Liver (tissue), 3 donors: ENCODE data around the gene SLC9C1.

Source experiments
- ATF3 ChIP-seq: IDR thresholded peaks from 2 replicates; pipeline ENCODE4 v1.6.1; 2016; ENCODE audit warnings: antibody characterized with exemption
- CTCF ChIP-seq: fragments of 150-350 bp; IDR thresholded peaks from 2 replicates; pipeline ENCODE4 v1.5.1; 2017; ENCODE audit warnings: improper control_type of control experiment, low read depth, low read length; ENCODE audit not compliant: missing input control
- GABPA ChIP-seq, 2 donors: IDR thresholded peaks in 1 of 2; conservative IDR thresholded peaks in 1 of 2; 2 replicates each; pipeline ENCODE4 v1.6.1; 2016; ENCODE audit warnings: antibody characterized with exemption in 2 of 2, mild to moderate bottlenecking in 1 of 2, moderate library complexity in 1 of 2
- MAX ChIP-seq: IDR thresholded peaks from 2 replicates; pipeline ENCODE4 v1.6.1; 2016; ENCODE audit warnings: antibody characterized with exemption
- REST ChIP-seq: IDR thresholded peaks from 2 replicates; pipeline ENCODE4 v1.6.1; 2016; ENCODE audit warnings: antibody characterized with exemption, mild to moderate bottlenecking
- SP1 ChIP-seq: IDR thresholded peaks from 2 replicates; pipeline ENCODE4 v1.6.1; 2018; ENCODE audit warnings: antibody characterized with exemption, mild to moderate bottlenecking
- TAF1 ChIP-seq: conservative IDR thresholded peaks from 2 replicates; pipeline ENCODE4 v1.6.1; 2016; ENCODE audit warnings: antibody characterized with exemption, mild to moderate bottlenecking
- YY1 ChIP-seq: IDR thresholded peaks from 2 replicates; pipeline ENCODE4 v1.6.1; 2016; ENCODE audit warnings: antibody characterized with exemption, mild to moderate bottlenecking
- donor health status: healthy.
- donor health status: healthy.

- no peak for TF ChIP-seq REST
- no peak for TF ChIP-seq CTCF
- no peak for TF ChIP-seq YY1
- TF ChIP-seq ATF3 = no peak
- TF ChIP-seq SP1 = no peak
- no peak for TF ChIP-seq TAF1
- TF ChIP-seq GABPA (IDR thresholded peaks at IDR 0.05 in 1 of 2, conservative IDR thresholded peaks at IDR 0.05 in 1 of 2) = no peak
- TF ChIP-seq MAX = no peak
These were observed 47.4 kb upstream of the SLC9C1 start for GRCh38 chr3:112341386-112341785.
